T-helper 2 cell (primary cell): ENCODE results near the gene ABCA13.

Experiments
- DNase-seq, 5 experiments: peaks; one replicate each; pipeline versions ENCODE4 v3.0.0 to v3.0.0-alpha.2; 2012 to 2022

Gene ABCA13

DNA sequence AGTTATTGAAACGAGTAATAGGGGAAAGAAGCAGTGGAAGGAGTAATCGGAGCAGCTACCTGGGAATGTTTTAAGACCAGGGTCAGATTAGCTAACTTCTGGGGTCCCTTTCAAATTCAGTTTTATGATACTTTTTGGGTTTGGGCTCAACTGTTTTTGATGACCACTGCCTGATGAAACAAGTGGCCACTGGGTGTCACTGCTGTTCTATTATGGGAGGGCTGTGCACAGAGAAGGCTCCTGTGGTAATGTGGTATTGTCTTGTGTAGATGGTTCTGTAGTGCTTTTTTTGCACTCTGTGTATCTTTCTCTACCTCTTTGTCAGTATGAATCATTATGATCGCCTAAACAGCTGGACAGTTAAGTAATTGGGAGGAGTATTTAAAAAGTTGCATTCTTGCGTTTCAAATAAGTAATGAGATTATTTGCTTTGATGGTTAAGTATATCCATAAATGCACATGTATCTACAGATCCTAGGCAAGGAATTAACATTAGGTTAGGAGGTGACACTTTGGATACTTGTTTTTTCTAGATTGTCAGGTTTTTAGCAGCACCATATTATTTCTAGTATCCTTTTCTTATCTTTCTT, 128.4 kb downstream of the ABCA13 start:
- DNase-seq, result peak in 2 of 5 experiments; percentile 4 to 65

DNA sequence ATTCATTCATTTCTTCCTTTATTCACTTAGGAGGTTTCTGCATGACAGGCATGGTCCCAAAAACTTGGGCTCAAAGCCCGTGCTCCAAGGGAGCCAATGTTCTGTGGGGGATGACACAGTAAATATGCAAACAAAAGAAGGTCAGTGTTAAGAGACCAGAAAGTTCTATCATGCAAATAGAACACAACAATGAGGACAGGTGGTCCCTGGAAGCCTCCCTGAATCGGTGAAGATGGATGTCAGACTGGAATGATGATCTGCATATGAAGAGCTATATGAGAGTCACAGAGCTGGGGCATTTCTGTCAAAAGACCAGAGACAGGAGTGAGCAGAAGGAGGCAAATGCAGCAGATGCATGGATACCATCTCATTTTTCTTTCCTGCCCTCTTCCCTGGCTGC, 129.0 kb downstream of the ABCA13 start:
- no peak for DNase-seq

DNA sequence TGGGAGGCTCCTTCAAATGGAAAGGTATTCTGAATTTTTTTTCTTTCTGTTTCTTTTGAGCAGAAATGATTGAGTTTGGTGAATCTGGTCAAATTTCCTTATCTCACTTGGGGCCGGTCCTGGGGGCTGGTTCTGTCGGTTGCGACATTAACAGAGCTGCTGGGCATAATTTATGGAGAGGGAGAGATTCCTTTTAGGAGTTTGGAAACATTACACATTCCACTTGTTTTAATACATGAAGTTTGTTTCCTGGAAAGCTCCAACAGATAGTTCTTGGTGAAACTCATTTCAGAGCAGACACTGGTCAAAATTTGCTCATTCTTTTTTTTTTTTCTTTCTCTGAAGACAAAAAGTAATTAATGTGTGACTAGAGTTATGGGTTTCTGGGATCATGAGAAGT, 129.9 kb downstream of the ABCA13 start:
- DNase-seq, result no peak

DNA sequence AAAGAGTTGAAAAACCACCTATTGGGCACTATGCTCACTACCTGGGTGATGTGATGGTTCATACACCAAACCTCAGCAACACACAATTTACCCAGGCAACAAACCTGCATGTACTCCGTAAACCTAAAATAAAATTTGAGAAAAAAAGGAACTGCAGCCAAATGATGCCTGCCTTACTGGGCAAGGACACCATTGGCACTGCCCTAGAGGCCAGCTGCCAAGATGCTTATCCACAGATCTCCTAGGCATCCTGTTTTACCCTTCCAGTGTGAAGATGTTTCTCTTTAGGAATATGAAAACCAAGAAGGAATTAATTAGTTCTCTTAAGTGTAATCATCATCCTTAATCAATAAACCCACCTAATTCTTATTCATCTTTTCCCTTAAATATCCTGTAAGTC, 133.4 kb downstream of the ABCA13 start:
- DNase-seq, result no peak

DNA sequence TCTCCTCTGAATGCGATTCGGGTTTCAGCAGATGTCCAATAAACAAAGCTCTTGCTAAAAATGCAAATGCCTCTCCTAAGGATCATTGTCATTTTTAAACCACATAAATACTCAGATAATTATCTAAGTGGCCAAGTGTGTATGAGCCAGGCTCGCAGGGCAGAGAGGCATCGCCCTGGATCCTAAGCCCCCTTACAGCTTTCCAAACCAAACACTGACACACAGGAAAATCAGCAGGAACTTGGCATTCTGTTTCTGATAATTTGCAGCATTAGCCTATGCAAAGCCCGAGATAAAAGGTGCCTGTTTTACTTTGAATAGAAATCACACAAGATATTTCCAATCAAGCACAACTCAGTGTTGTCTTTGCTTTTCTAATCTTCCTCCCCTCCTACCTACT, 134.4 kb downstream of the ABCA13 start:
- DNase-seq, result no peak

DNA sequence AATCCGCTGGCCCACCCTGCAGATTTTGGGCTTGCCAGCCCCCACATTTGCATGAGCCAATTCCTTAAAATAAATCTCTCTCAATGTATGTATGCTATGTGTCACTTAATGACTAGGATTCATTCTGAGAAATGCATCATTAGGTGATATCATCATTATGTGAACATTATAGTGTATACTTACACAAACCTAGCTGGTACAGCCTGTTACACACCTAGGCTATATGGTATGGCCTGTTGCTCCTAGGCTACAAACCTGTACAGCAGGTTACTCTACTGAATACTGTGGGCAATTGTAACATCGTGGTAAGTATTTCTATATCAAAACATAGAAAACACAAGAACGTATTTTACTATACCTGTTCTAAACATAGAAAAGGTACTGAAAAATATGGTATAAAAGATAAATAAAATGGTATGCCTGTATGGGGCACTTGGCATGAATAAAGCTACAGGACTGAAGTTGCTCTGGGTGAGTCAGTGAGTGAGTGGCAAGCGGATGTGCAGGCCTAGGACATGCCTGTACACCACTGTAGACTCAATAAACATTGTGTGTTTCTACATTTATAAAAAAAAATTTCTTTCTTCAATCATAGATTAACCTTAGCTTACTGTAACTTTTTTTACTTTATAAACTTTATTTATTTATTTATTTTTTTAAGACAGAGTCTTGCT, 135.9 kb downstream of the ABCA13 start:
- DNase-seq, result no peak

DNA sequence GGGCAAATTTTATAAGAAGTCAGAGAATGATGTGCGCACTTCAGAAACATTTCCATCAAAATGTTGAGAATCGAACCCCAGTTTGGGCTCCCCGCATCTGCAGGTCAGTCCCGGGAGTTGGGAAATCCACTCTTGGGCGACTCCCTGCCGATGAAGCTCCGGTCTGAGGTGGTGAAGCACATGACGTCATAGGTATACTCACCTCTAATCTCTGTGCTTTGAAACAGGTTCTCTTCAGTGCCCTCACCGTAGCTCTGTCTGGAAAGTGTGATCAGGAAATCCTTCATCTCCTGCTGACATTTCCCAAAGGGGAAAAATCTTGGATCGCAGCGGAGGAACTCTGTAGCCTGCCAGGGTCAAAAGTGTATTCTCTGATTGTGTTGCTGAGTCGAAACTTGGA, 138.5 kb downstream of the ABCA13 start:
- no peak for DNase-seq

DNA sequence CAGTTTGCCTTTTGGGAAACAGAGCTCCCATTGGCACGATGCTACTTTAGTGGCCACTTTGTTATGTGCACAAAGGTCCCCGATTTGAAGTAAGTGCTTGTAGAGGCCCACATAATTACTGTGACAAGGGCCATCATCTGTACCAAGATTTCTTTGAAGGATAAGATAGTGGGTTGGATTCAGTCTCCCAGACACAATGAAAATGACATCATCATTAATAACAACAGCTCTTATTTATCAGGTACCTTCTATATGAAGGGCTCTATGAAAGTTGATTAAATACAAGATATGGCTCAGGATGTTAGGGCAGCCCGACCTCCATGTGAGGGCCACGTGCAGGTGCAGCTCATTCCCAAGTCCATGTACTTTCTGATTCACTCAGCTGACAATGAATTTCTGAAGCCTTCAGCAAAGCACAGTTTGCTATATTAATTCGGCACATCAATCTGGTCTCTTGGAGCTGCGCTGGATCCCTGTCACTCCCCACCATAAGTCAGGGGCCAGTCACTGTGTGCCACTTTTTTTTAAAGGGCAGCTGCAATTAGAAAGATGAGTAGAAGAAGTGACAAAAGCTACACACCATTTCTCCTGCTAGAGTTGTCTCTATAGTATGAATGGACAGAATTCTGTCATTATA, 140.3 kb downstream of the ABCA13 start:
- no peak for DNase-seq

DNA sequence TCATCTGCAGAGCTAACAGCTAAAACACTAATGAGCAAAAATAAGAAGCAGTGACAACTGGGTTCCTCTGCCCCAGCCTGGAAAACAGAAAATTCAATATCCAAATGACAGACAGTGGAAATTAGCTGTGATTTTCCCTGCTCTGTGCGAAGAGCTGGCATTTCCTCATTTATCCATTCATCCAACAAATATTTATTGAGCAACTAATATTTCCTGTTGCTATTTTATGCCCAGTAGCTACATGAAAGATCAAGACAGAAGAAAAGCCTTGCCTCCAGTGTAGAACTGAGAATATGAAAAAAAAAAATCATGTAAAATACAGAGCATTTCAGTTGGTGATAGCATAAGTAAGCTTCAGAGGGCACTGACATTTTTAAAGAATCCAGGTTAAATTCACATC, 140.9 kb downstream of the ABCA13 start:
- no peak for DNase-seq

DNA sequence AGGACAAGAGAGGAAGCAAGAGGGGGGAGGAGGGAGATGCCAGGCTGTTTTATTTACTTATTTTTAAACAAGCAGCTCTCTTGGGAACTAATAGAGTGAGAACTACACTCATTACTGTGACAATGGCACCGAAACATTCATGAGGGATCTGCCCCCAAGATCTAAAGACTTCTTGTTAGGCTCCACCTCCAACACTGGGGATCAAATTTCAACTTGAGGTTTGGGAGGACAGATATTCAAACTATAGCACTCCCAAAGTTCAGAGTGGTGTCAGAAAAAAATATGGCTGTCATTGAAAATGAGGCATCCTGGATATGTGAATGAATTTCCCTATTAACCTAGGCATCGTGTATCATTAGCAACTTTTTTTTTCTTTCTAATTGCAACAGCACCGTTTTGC, 145.5 kb downstream of the ABCA13 start:
- no peak for DNase-seq

DNA sequence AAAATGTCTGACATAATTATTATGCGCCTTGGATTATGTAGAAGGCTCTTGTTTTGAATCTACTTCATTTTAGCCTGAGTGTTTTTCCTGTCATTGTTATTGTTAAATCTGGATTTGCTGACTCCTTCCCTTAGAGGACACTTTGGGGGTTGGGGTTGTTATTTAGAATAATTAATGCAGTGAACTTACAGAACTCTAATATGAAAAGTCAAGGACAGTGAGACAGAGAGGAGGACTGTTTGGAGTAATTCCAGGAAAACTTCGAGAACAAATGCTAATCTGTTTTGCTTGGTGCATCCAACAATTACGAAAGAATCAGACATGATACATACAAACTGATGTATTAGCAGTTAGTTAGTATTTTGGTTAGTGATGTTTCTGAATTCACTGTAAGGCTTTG, 146.1 kb downstream of the ABCA13 start:
- DNase-seq, result no peak

DNA sequence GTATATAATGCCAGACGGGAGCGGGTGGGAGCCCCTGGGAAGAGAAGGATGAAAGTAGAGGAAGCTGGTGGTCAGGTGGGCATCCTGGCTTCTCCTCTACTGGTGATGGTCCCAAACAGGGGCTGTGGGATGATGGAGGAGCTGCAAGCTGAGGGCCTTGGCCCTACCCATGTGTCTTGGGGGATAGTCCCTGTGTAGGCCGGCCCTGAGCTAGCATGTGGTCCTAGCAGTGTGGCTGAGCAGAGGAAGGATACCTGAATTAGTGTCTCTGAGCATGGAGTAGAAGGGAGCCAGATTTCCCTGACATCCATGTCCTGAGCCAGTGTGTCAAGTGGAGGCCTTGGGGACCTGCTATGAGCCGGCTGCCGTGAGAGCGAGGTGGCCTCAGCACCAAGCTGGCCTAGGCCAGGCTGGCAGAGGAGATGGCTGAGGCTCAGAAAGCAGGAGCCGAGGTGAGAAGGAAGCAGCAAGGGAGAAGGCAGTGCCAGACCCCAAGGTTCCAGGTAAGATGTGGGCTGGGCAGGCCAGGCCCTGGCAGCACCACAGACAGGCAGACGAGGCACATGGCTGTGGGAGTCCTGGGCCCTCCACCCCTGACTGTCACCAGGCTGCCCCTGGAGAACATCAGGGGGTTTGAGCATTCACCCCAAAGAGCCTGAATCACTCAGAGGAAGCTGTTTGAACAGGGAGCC, 150.2 kb downstream of the ABCA13 start:
- DNase-seq, result no peak

DNA sequence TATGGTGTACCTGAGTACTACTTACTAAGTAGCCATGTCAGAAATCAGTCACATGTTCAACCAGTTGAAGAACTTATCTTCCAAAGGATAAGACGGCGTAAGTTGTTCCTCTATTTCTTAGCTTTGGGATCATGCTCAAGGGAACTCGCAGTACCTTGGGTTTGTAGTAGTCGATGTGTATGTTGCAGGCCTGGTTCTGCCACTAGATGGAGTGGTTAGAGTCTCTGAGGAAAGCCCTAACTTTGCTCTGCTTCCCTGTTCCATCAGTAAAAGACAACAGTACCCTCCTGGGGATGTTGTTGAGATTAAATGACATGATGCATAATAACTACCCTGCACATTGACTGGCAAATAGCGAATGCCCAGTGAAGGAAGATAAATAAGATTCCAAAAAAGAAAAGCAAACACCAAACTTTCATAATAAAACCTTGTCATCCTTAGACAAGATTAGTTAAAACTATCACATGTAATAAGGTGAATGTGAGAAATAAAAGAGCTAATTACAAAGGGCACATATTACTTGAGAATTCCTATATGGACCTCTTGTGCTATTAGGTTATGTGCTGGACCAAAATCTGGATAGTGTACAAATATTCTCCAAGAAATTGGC, 165.9 kb downstream of the ABCA13 start:
- no peak for DNase-seq

DNA sequence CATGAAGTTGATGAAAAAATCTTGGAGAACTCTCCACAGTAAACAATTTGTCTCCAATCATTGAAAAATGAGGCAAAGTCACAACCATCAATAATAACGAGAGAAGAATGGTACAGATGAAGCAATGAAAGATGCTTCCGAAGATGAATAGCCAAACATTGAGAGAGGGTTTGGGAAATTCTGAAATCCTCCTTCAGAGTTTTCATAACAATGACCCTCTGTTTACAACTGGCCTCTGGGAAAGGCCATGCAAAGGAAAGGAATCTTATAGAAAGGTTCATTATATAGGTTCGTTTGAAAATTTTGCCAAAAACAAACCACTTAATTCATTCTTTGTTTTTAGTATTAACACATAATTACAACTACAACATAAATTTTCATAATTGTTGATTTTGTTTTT, 166.5 kb downstream of the ABCA13 start:
- no peak for DNase-seq

DNA sequence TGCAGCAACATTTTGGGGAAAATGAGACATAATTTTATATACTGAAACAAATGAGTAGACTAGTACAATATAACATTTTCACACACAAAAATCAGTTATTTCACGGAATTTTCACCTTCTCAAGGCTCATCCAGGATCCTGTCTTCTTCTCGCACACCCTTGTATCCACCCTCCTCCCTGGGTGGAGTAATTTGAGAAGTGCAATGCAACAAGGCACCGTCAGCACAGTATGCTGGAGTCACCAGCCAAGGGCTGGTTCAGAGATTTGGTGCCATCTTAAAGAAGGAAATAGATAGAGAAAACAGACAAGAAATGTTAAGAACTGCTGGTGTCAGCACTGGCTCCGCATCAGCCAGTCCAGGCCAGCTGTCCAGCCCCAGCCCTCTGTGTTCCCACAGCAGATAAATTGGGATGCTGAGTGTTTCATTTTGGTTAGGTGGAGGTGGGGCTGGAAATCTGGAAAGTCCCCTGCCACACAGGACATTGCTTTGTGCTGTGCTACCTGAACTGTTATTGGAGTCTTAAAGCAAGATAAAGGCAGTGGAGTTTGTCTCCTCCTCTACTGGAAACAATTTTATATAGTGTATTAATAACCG, 176.1 kb downstream of the ABCA13 start:
- DNase-seq, result no peak

DNA sequence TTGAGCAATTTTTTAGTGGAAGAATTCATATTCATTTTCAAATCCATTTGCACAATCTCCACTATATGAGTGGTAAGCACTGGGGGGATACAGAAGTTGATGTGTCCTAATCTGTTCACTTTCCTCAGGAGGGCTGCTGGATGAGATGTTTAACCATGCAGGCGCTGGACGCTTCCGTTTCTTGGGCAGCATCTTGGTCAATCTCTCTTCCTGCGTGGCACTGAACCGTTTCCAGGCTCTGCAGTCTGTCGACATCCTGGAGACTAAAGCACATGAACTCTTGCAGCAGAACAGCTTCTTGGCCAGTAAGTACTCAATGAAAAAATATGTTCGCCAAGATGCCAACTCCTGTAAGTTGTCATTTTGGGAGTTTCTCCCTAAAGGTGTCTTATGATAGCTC, 179.3 kb downstream of the ABCA13 start:
- DNase-seq, result no peak

DNA sequence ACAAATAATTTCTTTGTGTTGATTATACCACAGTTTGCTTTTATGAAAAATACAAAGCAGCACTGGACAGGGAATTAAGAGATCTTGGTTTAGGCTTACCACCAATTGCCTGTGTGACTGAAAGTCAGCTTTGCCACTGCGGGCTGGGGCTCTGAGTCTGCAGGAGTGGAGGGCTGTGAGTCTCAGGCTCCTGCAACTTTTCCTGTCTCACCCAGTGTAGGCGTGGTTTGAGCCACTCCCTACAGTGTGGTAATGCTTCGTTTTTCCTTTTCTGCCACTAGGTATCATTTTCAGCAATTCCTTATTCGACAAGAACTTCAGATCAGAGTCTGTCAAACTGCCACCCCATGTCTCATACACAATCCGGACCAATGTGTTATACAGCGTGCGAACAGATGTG, 180.6 kb downstream of the ABCA13 start:
- DNase-seq, result no peak

DNA sequence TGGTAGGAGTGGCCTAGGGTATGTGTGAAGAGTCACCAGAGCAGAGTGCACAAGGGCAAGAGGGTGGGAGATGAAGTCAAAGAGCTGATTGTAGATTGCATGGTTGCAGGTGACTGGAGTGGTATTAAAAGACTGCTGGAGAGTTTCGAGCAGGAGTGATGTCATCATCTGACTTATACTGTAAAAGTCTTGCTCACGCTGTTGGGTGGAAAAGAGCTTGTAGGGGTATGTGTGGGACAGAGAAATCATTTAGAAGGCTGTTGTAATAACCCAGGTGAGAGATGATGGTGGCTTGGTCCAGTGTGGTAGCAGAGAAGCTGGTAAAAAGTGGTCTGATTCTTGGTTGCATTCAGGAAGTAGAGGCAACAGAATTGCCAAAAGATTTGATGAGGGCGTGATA, 184.1 kb downstream of the ABCA13 start:
- DNase-seq, result no peak

DNA sequence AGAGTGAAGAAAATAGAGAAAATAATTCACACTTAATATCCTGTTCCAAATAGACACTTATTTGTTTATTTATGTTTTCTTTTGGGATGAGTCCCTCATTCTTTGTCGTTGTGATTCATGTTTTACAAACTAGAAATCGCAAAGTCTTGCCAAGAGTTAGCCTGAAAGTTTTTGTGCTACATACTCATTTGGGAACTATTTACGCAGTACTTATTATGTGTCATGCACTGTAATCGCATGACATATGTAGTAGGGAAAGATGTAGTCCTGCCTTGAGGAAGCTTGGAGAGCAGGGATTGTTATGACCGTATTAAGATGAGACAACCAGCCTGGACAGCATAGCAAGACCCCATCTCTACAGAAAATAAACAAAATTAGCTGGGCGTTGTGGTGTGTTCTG, 189.3 kb downstream of the ABCA13 start:
- DNase-seq, result no peak

DNA sequence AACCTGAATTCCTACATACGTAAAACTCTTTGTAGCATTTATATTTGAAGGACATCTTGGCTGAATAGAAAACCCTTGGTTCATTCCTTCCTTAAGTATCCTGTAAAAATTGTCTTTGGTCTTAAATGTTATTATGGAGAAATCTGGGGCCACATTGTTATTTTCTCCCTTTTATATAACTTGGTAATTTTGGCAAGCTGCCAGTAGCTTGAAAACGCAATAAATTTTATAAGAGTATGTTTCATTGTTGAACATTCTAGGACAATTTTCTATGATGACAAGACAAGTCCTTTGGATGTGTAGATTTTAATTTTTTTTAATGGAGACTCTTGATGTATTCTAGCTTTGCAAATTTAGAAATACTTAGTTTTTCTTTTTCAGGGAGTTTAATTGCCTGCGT, 191.9 kb downstream of the ABCA13 start:
- DNase-seq, result no peak

DNA sequence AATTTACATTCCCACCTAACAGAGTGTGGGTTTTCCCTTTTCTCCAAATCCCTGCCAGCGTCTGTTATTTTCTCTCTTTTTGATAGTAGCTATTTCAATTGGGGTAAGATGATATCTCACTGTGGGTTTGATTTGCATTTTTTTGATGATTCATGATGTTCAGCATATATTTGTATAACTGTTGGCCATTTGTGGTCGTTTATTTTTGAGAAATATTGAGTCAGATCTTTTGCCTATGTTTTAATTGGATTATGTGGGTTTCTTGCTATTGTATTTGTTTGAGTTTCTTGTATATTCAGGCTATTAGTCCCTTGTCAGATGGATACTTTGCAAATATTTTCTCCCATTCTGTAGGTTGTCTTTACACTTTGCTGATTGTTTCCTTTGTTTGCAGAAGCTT, 193.8 kb downstream of the ABCA13 start:
- DNase-seq, result no peak

DNA sequence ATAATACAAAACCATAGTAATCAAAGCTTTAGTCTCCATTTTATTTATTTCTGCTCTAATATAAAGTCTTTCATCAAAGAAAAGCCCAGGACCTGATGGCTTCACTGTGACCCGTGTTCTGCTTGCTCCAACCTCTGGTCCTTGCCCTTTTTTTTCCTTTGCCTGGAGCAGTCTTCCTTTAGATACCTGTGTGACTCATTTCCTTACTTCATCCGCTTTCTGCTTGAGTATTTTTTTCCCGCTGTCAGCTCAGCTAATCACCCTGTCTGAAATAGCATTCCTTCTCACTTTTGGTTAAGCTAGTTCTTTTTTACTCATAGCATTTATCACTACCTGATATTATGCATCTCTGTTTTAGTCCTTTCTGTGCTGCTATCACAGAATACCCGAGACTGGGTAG, 194.8 kb downstream of the ABCA13 start:
- no peak for DNase-seq

DNA sequence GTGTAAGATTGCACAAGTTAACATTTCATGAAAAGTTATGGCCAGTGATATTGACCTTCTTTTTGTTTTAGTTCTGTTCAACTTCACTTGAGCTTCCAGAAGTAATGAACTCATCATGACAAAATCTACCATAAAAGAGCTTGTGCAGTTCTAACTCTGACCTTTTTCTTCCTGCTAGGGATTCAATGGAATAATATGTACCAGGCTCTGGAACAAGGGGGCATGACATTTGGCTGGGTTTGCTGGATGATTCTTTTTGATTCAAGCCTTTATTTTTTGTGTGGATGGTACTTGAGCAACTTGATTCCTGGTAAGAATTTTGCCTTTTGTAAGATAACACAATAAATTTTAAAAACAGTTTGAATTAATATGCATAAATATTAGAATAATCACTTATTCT, 205.0 kb downstream of the ABCA13 start:
- no peak for DNase-seq
